ENCODE data around the gene NOTO. TPM values are rescaled to one million over a fixed set of nuclear protein-coding genes. Genes with fewer than 3 reads are reported as not detected.

Gene NOTO
- total and polyA plus RNA-seq, 2 experiments from 2014 or later = not detected

- Histone ChIP-seq H3K4me1 (ENCODE audit: insufficient read depth) (no peaks in the 10 kb centered on the region), H3K9me2 (replicated peaks; ENCODE audit: insufficient read depth) (no peaks in the 10 kb centered on the region), H3K4me3 (no peak overlapping the region), H3K79me2 (no peaks in the 10 kb centered on the region), H3K9me3 (ENCODE audit: low read depth) (no peaks in the 10 kb centered on the region), H4K20me1 (ENCODE audit: insufficient read depth, poor library complexity, severe bottlenecking) (no peaks in the 10 kb centered on the region), H3K27ac (no peak overlapping the region), H2AFZ (no peak overlapping the region), H3K36me3 (replicated peaks; ENCODE audit: insufficient read depth, low read depth) (no peaks in the 10 kb centered on the region), H3K4me2 (no peak overlapping the region), H3K27me3 (no peaks in the 10 kb centered on the region)
- TF ChIP-seq EZH2 (IDR thresholded peaks at IDR 0.05; ENCODE audit: borderline replicate concordance) (no peak), EZH2phosphoT487 (IDR thresholded peaks at IDR 0.05; ENCODE audit: low read depth, severe bottlenecking, unreplicated experiment) (no peak)
- TF ChIP-seq, protein P1, sequence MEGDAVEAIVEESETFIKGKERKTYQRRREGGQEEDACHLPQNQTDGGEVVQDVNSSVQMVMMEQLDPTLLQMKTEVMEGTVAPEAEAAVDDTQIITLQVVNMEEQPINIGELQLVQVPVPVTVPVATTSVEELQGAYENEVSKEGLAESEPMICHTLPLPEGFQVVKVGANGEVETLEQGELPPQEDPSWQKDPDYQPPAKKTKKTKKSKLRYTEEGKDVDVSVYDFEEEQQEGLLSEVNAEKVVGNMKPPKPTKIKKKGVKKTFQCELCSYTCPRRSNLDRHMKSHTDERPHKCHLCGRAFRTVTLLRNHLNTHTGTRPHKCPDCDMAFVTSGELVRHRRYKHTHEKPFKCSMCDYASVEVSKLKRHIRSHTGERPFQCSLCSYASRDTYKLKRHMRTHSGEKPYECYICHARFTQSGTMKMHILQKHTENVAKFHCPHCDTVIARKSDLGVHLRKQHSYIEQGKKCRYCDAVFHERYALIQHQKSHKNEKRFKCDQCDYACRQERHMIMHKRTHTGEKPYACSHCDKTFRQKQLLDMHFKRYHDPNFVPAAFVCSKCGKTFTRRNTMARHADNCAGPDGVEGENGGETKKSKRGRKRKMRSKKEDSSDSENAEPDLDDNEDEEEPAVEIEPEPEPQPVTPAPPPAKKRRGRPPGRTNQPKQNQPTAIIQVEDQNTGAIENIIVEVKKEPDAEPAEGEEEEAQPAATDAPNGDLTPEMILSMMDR (IDR thresholded peaks at IDR 0.05; ENCODE audit: poor library complexity) = no peak
- no peak for DNase-seq (ENCODE audit: low spot score)
- 95% methylated on average over 17 of the region's 17 CpGs for WGBS (ENCODE audit: low lambda C conversion rate, missing lambda C conversion rate)
These were observed 50.1 kb downstream of the NOTO start for GRCh38 chr2:73252238-73253027.

DNA sequence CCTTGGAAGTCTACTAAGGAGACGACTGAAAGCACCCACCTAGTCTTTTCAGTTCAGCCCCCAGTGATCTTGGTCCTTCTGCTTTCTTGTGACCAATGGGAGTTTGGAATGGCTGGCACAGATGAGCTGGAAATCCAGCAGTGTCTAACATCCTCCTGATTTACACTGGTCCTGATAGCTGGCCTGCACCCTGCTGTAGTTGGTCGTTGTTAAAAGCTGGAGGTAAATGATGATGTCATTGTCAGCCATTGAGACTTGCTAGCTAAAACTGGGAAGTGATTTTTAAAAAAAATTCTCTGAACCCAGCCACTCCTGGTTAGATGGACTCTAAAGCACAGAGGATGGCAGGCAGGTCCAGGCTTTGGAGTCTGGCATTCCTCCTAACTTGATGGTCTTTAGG lies 51.0 kb downstream of the NOTO start:
- no peaks in the 10 kb centered on the region for H3K27me3 ChIP-seq
- H3K4me1 ChIP-seq (ENCODE audit: insufficient read depth) = no peaks in the 10 kb centered on the region
- DNase-seq (ENCODE audit: low spot score) = no peak
- 94% methylated on average over 2 of the region's 2 CpGs for WGBS (ENCODE audit: low lambda C conversion rate, missing lambda C conversion rate)
- H3K4me2 ChIP-seq = no peak overlapping the region
- H3K9me2 ChIP-seq (replicated peaks; ENCODE audit: insufficient read depth) = no peaks in the 10 kb centered on the region
- no peaks in the 10 kb centered on the region for H3K79me2 ChIP-seq
- H2AFZ ChIP-seq = no peak overlapping the region
- no peaks in the 10 kb centered on the region for H4K20me1 ChIP-seq (ENCODE audit: insufficient read depth, poor library complexity, severe bottlenecking)
- TF ChIP-seq EZH2 (IDR thresholded peaks at IDR 0.05; ENCODE audit: borderline replicate concordance) (no peak), EZH2phosphoT487 (IDR thresholded peaks at IDR 0.05; ENCODE audit: low read depth, severe bottlenecking, unreplicated experiment) (no peak)
- TF ChIP-seq, protein P1 (IDR thresholded peaks at IDR 0.05; ENCODE audit: poor library complexity) = no peak
- H3K4me3 ChIP-seq = no peak overlapping the region
- H3K36me3 ChIP-seq (replicated peaks; ENCODE audit: insufficient read depth, low read depth) = no peaks in the 10 kb centered on the region
- H3K27ac ChIP-seq = no peak overlapping the region
- no peaks in the 10 kb centered on the region for H3K9me3 ChIP-seq (ENCODE audit: low read depth)

DNA sequence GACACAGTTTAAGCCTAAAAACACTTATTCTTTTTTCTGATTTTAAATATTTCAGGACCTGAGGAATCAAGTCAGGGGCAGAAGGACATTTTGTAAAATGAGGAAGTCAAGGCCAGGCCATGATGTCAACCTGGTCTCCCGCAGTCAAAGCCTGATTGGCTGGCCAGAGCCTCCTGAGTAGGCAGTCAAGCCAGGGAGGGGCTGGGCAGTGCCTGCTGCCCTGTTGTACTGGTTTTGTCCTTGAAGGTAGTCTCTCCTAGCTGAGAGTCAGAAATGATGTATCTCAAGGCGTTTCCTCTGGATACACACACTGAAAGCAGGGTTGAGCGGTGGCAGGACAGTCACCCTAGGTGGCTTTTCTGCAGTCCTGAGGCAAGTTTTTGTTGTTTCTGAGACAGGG lies 51.5 kb downstream of the NOTO start:
- Histone ChIP-seq H3K36me3 (replicated peaks; ENCODE audit: insufficient read depth, low read depth) (no peaks in the 10 kb centered on the region), H2AFZ (no peak overlapping the region), H3K27me3 (no peaks in the 10 kb centered on the region), H3K4me3 (no peak overlapping the region), H3K9me3 (ENCODE audit: low read depth) (no peaks in the 10 kb centered on the region), H3K27ac (no peak overlapping the region), H3K4me2 (no peak overlapping the region), H3K4me1 (ENCODE audit: insufficient read depth) (no peaks in the 10 kb centered on the region), H3K79me2 (no peaks in the 10 kb centered on the region), H3K9me2 (replicated peaks; ENCODE audit: insufficient read depth) (no peaks in the 10 kb centered on the region), H4K20me1 (ENCODE audit: insufficient read depth, poor library complexity, severe bottlenecking) (no peaks in the 10 kb centered on the region)
- DNase-seq (ENCODE audit: low spot score) = no peak
- TF ChIP-seq EZH2 (IDR thresholded peaks at IDR 0.05; ENCODE audit: borderline replicate concordance) (no peak), EZH2phosphoT487 (IDR thresholded peaks at IDR 0.05; ENCODE audit: low read depth, severe bottlenecking, unreplicated experiment) (no peak)
- TF ChIP-seq, protein P1 (IDR thresholded peaks at IDR 0.05; ENCODE audit: poor library complexity) = no peak
- 94% methylated on average over 3 of the region's 3 CpGs for WGBS (ENCODE audit: low lambda C conversion rate, missing lambda C conversion rate)

All from hepatocyte (in vitro differentiated cells).